ENCODE data around the gene PRSS23.

- TF ChIP-seq, protein P1, sequence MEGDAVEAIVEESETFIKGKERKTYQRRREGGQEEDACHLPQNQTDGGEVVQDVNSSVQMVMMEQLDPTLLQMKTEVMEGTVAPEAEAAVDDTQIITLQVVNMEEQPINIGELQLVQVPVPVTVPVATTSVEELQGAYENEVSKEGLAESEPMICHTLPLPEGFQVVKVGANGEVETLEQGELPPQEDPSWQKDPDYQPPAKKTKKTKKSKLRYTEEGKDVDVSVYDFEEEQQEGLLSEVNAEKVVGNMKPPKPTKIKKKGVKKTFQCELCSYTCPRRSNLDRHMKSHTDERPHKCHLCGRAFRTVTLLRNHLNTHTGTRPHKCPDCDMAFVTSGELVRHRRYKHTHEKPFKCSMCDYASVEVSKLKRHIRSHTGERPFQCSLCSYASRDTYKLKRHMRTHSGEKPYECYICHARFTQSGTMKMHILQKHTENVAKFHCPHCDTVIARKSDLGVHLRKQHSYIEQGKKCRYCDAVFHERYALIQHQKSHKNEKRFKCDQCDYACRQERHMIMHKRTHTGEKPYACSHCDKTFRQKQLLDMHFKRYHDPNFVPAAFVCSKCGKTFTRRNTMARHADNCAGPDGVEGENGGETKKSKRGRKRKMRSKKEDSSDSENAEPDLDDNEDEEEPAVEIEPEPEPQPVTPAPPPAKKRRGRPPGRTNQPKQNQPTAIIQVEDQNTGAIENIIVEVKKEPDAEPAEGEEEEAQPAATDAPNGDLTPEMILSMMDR (IDR thresholded peaks at IDR 0.05): no peak
- no peak for TF ChIP-seq POLR2A (IDR thresholded peaks at IDR 0.05)
- TF ChIP-seq POLR2AphosphoS5 (IDR thresholded peaks at IDR 0.05): no peak
These were observed 49.3 kb downstream of the PRSS23 start for GRCh38 chr11:86849679-86850078.
